CD4-positive, alpha-beta T cell treated with Interleukin-1 beta for 1 hour (primary cell): Measurements from ENCODE around the gene LDB2.

Experiments used
- DNase-seq, 2 donors: peaks; one replicate each; pipeline ENCODE4 v3.0.0-alpha.2; 2020 to 2022

The LDB2 gene

GRCh38 chr4:16883806-16884205 is 14.6 kb downstream of the LDB2 start:
- no peak for DNase-seq

- DNase-seq, result no peak
These were observed 17.1 kb downstream of the LDB2 start for GRCh38 chr4:16881151-16881884.

- no peak for DNase-seq
These were observed 23.0 kb downstream of the LDB2 start for GRCh38 chr4:16875487-16875886.

GRCh38 chr4:16869594-16870245 is 28.7 kb downstream of the LDB2 start:
- no peak for DNase-seq

GRCh38 chr4:16868674-16869073 is 29.8 kb downstream of the LDB2 start:
- no peak for DNase-seq

- DNase-seq, result no peak
These were observed 30.6 kb downstream of the LDB2 start for GRCh38 chr4:16867827-16868226.

GRCh38 chr4:16866974-16867373 is 31.5 kb downstream of the LDB2 start:
- no peak for DNase-seq

GRCh38 chr4:16865897-16866283 is 32.6 kb downstream of the LDB2 start:
- DNase-seq, result no peak

GRCh38 chr4:16865209-16865896 is 33.1 kb downstream of the LDB2 start:
- no peak for DNase-seq

GRCh38 chr4:16864199-16864598 is 34.2 kb downstream of the LDB2 start:
- DNase-seq, result no peak

GRCh38 chr4:16862697-16863096 is 35.7 kb downstream of the LDB2 start:
- DNase-seq, result no peak

GRCh38 chr4:16860516-16860915 is 37.9 kb downstream of the LDB2 start:
- DNase-seq, result no peak

GRCh38 chr4:16859031-16859430 is 39.4 kb downstream of the LDB2 start:
- no peak for DNase-seq

- no peak for DNase-seq
These were observed 40.1 kb downstream of the LDB2 start for GRCh38 chr4:16858275-16858752.

GRCh38 chr4:16857425-16857824 is 41.0 kb downstream of the LDB2 start:
- DNase-seq, result no peak

- no peak for DNase-seq
These were observed 44.8 kb downstream of the LDB2 start for GRCh38 chr4:16853640-16854039.

- no peak for DNase-seq
These were observed 45.8 kb downstream of the LDB2 start for GRCh38 chr4:16852644-16853043.

GRCh38 chr4:16852228-16852627 is 46.2 kb downstream of the LDB2 start:
- DNase-seq, result no peak

- no peak for DNase-seq
These were observed 51.8 kb downstream of the LDB2 start for GRCh38 chr4:16846540-16847117.

- DNase-seq, result no peak
These were observed 53.4 kb downstream of the LDB2 start for GRCh38 chr4:16844816-16845586.

GRCh38 chr4:16843831-16844508 is 54.5 kb downstream of the LDB2 start:
- no peak for DNase-seq

GRCh38 chr4:16838226-16838875 is 60.1 kb downstream of the LDB2 start:
- DNase-seq, result no peak
